ENCODE data around the gene DYNC1LI1. TPM values are rescaled to one million over a fixed set of nuclear protein-coding genes. Genes with fewer than 3 reads are reported as not detected.

The DYNC1LI1 gene
- total RNA-seq, result 20.8 and 24.4 TPM in 2 replicates

DNA sequence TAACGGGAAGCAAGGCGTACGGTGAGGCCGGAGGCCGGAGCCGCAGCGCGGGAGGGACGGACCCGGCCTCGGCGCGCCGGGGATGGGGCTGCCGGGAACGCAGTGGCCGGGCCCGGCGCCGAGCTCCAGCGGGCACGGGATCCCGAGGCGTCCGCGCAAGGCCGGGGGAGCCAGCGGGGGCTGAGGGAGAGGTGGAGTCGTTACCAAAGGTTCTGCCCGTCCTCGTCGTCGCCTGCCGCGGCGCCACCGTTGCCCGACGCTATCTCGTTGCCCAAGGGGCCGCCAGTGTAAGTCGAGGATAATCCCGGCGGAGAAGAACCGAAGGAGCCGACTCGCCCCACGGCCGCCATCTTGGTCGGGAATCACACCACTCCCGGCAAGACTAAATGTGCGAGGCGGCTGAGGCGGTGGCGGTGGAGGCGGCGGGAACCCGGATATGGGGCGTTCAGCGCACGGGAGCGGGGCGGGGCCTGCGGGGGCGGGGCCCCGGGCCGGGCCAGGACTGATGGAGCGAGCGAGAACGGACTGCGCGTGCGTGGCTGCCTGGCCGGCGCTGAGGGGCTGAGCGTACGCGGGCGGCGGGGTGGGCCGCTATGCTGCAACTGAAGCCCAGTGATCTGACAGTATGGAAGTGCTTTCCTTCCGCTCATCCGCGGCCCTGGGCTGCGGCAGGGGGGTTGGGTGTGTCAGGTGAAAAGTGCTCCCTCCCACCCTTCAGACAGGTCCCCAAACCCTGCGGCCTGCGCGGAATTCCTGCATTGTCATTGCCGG is at the start of gene DYNC1LI1:
DYNC1LI1 (minus strand) TSS at position 438 of the 771 bp plus-strand sequence; CDS start at position 350, 88 bp downstream.

GRCh38 chr3:32502118-32502945 is 68.3 kb downstream of the DYNC1LI1 start, which contains the start of gene CMTM6:
Gene CMTM6 (minus strand): TSS chr3:32502852. CDS start chr3:32502745, 107 bp downstream.

Other genes with a start within 250 kb of the DYNC1LI1 start
- 21.6 and 22.5 TPM in 2 replicates for gene CMTM7, start 179.0 kb downstream of the DYNC1LI1 start, total RNA-seq
- 32.6 and 43.0 TPM in 2 replicates for gene CMTM6, start 68.0 kb downstream of the DYNC1LI1 start, total RNA-seq
- gene CNOT10, start 114.3 kb upstream of the DYNC1LI1 start, total RNA-seq, result 12.4 and 12.6 TPM in 2 replicates
- gene TRIM71, start 247.1 kb upstream of the DYNC1LI1 start, total RNA-seq, result not detected in 2 replicates

Data from cardiac ventricle fibroblast (primary cell).